Activated T-cell treated with anti-CD3 and anti-CD28 coated beads for 48 hours (primary cell): ENCODE measurements around the gene NAP1L1.

Experiments
- DNase-seq: peaks from one replicate; pipeline ENCODE4 v3.0.0-alpha.2; 2020; ENCODE audit warnings: low read depth

Gene NAP1L1

DNA sequence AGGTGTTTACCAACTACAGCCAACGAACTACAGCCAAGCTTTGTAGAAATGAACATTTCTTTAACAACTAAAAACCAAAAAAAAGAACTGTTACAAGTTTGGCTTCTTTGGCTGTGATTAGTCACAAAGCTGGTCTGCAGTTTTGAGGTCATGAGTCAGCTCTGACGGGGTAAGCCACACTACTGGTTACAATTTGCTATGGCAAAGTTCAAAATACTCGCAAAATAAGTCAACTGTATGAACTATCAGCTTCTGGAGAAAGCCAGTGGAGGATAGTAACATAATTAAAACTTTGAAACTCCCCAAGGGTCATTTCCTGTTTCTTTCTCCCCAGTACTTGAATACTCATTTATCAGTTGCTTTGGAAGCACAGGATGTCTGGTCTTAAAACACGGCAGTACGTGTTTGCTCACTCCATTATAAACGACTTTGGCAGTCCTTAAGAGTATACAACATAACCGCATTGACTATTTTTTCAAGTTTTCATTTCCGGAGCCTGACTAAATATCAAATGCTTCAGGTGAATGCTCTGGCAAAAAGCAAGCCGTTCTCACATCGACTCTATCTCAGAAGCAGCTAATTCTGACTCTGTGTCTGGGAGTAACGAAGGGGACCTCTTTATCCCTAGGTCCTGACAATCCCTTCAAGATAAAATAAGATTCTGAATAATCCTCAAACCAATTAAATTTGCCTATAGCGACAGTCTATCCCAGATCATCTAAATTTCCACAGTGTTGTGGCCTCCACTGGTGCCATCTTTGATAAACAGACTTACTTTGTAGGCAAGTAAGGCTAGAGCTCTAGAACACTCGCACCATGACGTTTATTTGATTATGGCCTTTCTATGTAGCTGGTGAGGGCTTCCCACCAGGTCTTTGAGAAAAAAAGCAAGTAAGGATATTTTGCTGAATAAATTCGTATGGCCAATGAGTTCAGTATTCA is 63.5 kb downstream of the NAP1L1 start:
- DNase-seq = peak; percentile 56

- peak; percentile 75 for DNase-seq
Measured at GRCh38 chr12:76020281-76020680, 64.2 kb downstream of the NAP1L1 start.

DNA sequence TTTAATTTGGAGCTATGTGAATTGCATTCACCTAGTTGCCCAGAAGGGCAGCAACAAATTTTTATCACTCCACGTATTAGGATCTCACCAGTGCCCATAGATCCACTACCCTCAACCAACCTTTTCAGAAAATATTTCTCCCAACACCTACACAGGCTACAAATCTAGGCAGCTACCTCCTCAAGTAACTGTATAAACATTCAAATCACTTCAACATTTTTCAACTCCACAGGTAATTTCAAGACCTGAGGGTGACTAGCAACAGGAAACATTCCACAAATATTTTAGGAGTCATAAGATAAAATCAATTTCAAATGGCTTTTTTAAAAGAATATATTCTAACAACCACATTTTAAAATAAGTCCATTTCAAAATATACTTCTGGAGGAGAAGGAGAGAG is 65.8 kb downstream of the NAP1L1 start:
- no peak for DNase-seq

- no peak for DNase-seq
Measured at GRCh38 chr12:76018111-76018510, 66.4 kb downstream of the NAP1L1 start.

DNA sequence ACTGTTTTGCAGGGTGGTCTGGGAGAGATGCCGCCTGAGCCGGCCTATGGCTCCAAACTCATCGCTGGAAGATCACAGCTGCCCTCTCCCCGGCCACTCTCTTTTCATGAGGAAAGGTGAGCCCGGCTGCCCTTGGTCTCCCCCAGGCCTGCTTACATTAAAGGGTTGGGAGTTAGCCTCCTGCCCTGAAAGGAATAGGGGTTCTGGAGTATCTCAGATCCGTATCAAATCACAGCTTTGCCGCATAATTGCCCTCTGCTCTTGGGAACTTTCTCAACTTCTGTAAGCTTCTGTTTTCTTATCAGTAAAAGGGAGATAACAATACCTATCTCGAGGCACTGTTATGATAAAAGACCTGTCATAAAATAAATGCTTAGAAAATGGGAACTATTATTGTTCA is 70.5 kb downstream of the NAP1L1 start:
- no peak for DNase-seq

DNA sequence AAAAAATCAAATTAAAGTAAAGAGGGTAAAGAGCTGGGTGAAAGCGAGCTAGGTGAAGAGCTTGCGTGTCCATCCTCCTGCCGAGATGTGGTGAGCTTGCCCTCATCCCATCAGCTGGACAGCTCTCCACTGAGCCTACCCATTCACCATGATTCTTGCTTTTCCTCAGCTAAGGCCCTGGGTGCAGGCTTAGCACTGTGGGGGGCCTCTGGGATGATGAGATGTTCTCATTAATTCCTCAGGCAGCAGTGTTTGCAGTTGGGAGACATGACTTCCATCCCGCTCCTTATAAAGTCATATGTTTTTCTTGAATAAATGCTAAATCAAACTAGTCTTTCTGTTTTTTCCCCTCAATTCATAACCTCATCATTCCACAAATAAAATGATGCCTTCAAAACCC is 70.9 kb downstream of the NAP1L1 start:
- DNase-seq = no peak

- no peak for DNase-seq
Measured at GRCh38 chr12:76012644-76013043, 71.8 kb downstream of the NAP1L1 start.

DNA sequence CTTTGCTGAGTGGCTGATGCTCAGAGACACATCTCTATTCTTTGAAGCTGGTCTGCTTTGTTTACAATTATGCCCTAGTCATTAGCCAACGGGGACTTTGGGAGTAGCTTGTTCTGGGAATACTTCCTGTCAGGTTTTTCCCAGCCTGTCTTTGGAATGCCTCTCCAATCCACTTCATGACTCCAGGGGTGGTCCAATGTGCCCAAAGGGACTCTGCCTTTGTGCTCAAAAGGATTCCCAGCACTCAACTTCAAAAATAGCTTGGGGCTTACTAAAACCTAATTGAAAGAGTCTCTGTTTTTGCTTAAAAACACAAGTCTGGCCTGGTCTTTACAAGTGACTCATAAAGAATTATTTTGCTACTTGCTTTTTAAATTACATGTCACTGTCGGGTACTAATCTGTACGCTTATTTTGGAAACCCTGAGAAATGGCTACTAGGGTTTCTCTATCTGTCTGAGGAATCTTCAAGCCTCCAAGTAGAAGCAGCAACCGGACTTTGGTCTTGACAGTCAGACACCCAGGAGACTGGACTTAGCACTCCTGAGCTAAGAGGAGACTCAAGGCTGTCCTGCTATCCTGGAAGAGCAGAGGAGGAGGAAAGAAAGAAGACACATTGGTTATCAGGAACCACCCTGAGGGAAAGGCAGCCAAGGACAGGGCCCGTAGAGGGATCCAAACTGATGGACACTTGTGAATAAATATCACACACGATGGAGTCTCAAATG is 73.6 kb downstream of the NAP1L1 start:
- no peak for DNase-seq

DNA sequence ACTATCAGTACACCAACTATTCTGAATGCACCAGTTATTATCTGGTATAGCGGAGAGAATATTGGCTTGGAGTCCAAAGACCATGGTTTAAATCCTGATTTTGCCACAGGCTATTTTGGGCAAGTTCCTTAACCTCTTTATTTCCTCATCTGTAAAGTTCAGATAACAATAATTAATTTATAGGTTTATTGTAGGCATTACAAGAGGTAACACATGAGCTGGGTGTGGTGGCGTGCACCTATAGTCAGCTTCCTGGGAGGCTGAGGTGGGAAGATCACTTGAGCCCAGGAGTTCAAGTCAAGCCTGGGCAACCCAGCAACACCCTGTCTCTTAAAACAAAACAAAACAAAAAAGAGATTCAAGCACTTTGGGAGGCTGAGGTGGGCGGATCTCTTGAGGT is 76.1 kb downstream of the NAP1L1 start:
- no peak for DNase-seq

DNA sequence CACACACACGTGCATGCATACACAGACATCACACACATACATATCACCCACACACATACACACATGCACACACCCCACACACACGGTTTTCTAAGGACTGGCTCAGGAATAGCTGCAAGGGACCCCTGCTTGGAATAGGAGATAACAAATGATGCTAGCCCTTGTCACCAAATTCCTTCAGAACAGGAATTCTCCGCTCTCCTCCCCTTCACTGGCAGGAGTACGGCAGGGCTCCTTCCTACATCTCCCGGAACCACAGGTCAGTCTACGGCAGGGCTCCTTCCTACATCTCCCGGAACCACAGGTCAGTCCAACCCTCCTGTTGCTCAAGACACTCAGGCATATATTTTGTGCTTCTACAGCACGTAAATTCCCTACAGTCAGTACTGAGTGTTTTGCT is 76.8 kb downstream of the NAP1L1 start:
- DNase-seq = no peak

DNA sequence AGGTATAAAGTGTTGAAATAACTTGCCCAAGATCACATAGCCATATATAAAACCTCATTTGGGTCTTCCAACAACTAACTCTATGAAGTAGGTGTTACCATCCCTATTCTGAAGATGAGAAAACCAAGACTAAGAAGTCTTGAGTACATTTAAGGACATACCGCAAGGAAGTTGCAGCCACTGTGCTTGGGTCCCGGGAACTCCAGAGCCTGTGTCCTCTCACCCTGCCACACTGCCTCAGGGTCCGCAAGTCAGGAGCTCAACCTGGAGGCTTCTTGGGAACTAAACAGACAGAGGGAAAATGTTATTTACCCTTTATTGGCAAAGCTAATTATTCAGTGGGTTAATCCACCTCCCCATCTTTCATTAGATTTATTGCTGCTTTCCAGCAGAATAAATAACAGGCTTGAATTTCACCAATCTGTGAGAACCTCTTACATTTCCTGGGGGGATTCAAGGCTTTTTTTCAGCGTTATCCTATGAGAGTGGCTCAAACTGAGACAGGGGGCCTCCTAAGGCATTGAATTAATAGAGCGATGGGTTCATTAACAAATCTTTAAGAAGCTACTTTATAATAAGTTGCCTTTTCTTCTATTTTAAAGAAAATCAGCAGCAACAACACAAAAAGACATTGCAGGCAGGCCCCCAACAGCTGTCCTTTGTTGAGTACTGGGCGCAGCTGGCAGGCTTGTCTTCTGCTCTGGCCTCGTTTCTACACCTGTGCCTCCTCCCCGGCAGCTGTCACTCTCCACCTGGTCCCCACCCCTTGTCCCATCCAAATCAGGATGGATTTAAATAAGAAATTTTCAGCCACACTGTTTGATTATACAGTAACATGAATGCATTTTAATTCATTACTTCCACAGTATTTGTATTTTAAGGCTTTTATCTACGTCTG is 78.2 kb downstream of the NAP1L1 start:
- DNase-seq = no peak

GRCh38 chr12:76003355-76003638 is 81.2 kb downstream of the NAP1L1 start:
- no peak for DNase-seq

GRCh38 chr12:76002598-76003354 is 81.7 kb downstream of the NAP1L1 start:
- DNase-seq = no peak

GRCh38 chr12:75998292-75999063 is 86.0 kb downstream of the NAP1L1 start:
- DNase-seq = no peak

DNA sequence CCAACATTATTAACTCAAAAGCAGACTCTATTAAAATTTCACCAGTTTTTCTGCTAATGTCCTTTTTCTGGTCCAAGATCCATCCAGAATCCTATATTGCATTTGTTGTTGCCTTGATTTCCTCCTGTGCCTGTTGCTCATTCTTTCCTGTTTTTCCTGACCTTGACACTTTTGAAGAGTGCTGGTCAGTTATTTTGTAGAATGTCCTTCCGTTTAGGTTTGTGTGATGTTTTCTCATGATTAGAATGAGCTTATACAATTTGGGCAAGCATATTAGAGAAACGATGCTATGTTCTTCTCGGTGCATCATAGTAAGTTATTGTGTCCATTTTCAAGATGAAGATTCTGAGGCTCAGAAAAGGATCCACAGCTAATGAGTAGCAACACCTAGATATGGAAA is 86.8 kb downstream of the NAP1L1 start:
- no peak for DNase-seq

DNA sequence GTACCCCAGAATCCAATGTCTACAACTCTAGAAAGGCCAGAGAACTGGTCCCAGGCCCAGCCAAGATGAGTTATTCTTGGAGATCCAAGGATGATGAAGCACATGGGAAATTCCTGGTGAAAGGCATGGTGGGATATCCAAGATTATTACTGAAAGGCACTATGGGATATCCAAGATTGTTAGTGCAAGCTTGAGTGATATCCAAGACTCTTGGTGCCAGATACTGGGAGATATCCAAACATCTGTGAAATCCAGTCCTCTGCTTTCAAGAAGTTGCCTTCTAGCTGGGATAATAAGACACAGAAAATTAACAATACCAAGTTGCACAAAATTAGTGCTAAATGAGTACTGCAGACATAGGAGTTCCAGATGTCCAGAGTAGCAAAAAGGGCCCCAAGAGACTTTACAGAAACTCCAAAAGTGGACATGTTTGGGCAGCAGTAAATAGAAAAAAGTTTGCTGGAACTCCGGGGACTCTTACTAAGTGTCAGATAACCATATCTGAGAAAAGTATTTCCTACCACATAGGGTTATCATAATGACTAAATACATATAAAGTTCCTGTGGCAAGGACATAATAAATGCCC is 87.5 kb downstream of the NAP1L1 start:
- DNase-seq = no peak

DNA sequence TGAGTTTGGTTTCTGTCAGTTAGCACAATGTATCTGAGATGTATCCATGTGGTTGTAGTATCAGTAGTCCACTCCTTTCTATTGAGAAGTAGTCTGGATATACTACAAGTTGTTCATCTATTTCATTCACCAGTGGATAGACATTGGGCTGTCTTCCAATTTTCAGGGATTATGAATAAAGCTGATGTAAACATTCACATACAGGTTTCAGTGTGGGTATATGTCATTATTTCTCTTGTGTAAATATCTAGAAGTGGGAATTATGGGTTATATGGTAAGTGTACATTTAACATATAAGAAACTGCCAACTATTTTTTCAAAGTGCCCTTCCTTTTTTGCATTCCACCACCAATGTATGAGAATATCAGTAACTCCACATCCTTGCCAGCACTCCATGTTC is 88.8 kb downstream of the NAP1L1 start:
- DNase-seq = no peak

- DNase-seq = no peak
Measured at GRCh38 chr12:75994069-75994740, 90.3 kb downstream of the NAP1L1 start.

DNA sequence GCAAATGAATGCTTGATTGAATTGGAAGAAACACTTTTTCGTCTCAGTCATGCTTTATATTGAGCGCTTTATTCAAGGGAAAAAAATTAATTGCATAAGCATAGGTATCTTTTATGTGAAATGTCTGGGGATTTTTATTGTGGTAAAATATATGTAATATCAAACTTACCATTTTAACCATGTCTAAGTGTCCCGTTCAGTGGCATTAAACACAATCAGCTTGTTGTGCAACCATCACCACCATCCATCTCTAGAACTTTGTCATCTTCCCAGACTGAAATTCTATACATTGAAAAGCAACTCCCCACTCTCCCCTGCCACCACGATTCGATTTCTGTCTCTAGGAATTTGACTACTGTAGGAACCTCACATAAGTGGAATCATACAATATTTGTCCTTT is 92.7 kb downstream of the NAP1L1 start:
- no peak for DNase-seq
